HCT116 (cell line): Measurements from ENCODE around the gene TAF4B. TPM values are rescaled to one million over a fixed set of nuclear protein-coding genes. Genes with fewer than 3 reads are reported as not detected.

ENCODE experiments used
- ATAC-seq: fragments of 200-7000 bp; cut with Tn5 transposase; 2 replicates; pipeline ENCODE4 v1.9.1; 2020; ENCODE audit warnings: mild to moderate bottlenecking, moderate library complexity
- BruUV-seq: library from RNA; stranded (reverse); fragments of 400-500 nt; replicated peaks from 2 replicates; lab custom pipeline; 2021; lab: Mats Ljungman, UMichigan
- CTCF ChIA-PET: fragments of 300-600 bp; sonication (Branson Sonifier 250); formaldehyde crosslinking; loops from one replicate; lab custom pipeline; 2021; ENCODE audit warnings: antibody characterized with exemption; lab: Charles Lee
- POLR2A ChIA-PET: fragments of 300-600, 350-600 bp; sonication (Branson Sonifier 250); formaldehyde crosslinking; loops from one replicate; lab custom pipeline; 2021; ENCODE audit warnings: antibody characterized with exemption; lab: Charles Lee
- RAD21 ChIA-PET, 2 experiments: fragments of 300-600 bp; sonication (Branson Sonifier 250); formaldehyde crosslinking; loops; one replicate each; lab custom pipeline; 2023; ENCODE audit warnings: low total read pairs in 2 of 2; ENCODE audit not compliant: uncharacterized antibody in 2 of 2, unreplicated experiment in 2 of 2, low non-redundant PET in 1 of 2; lab: Charles Lee
- DNase-seq: peaks from one replicate; pipeline ENCODE4 v3.0.0-alpha.2; 2010; ENCODE audit warnings: low read depth, low spot score
- H2AFZ ChIP-seq: fragments of 200-600 bp; shearing (Covaris generic), sonication (generic); 2 replicates; pipeline ENCODE4 v1.6.1; 2017; ENCODE audit warnings: low read depth, mixed run types, mixed read lengths, antibody characterized with exemption, low read length; ENCODE audit not compliant: poor library complexity, severe bottlenecking
- H3K27ac ChIP-seq: 2 replicates; pipeline ENCODE4 v1.5.1; 2012; ENCODE audit warnings: low read depth, low read length
- H3K27me3 ChIP-seq: fragments of 200-600 bp; sonication (generic); 2 replicates; pipeline ENCODE4 v1.6.1; 2016; ENCODE audit warnings: mixed run types, low read length, mixed read lengths; ENCODE audit not compliant: insufficient read depth
- H3K36me3 ChIP-seq, 2 experiments: fragments of 200-500 bp in 1 of 2; fragments of 200-600 bp in 1 of 2; sonication (Bioruptor generic) in 1 of 2; sonication (generic) in 1 of 2; 2 replicates each; pipeline versions ENCODE4 v1.5.1 to v1.6.1; 2014 to 2016; ENCODE audit warnings: low read length in 2 of 2, inconsistent platforms in 1 of 2, mixed read lengths in 1 of 2, mixed run types in 1 of 2; ENCODE audit not compliant: insufficient read depth in 2 of 2, control insufficient read depth in 1 of 2
- H3K4me1 ChIP-seq, 2 experiments: fragments of 200-600 bp in 1 of 2; sonication (generic) in 1 of 2; 2 replicates each; pipeline versions ENCODE4 v1.5.1 to v1.6.1; 2012 to 2017; ENCODE audit warnings: low read length in 2 of 2, inconsistent platforms in 1 of 2, mild to moderate bottlenecking in 1 of 2, mixed read lengths in 1 of 2, mixed run types in 1 of 2, moderate library complexity in 1 of 2; ENCODE audit not compliant: insufficient read depth in 2 of 2, control insufficient read depth in 1 of 2
- H3K4me2 ChIP-seq: fragments of 200-600 bp; sonication (generic); 2 replicates; pipeline ENCODE4 v1.6.1; 2017; ENCODE audit warnings: mixed run types, low read length, mixed read lengths
- H3K4me3 ChIP-seq, 2 experiments: fragments of 200-600 bp in 1 of 2; sonication (generic) in 1 of 2; replicated peaks in 1 of 2; 2 replicates each; pipeline ENCODE4 v1.5.1; 2011 to 2016; ENCODE audit warnings: low read length in 2 of 2, control low read depth in 1 of 2, low read depth in 1 of 2, mild to moderate bottlenecking in 1 of 2, mixed read lengths in 1 of 2, mixed run types in 1 of 2
- H3K79me2 ChIP-seq: fragments of 200-600 bp; sonication (generic); 2 replicates; pipeline ENCODE4 v1.6.1; 2017; ENCODE audit warnings: mild to moderate bottlenecking, mixed run types, low read length, moderate library complexity, mixed read lengths; ENCODE audit not compliant: insufficient read depth
- H3K9ac ChIP-seq: fragments of 200-600 bp; sonication (generic); 2 replicates; pipeline ENCODE4 v1.6.1; 2016; ENCODE audit warnings: low read length, mixed read lengths
- H3K9me2 ChIP-seq: fragments of 200-600 bp; sonication (generic), shearing (Covaris generic); 2 replicates; pipeline ENCODE4 v1.6.1; 2017; ENCODE audit warnings: mixed run types, mild to moderate bottlenecking, moderate library complexity; ENCODE audit not compliant: insufficient read depth
- H3K9me3 ChIP-seq, 2 experiments: fragments of 200-500 bp in 1 of 2; fragments of 200-600 bp in 1 of 2; sonication (Bioruptor generic) in 1 of 2; sonication (generic) in 1 of 2; 2 replicates each; pipeline ENCODE4 v1.6.1; 2014 to 2017; ENCODE audit warnings: low read length in 2 of 2, mixed read lengths in 2 of 2, inconsistent platforms in 1 of 2, low read depth in 1 of 2, mild to moderate bottlenecking in 1 of 2, mixed run types in 1 of 2, moderate library complexity in 1 of 2; ENCODE audit not compliant: control insufficient read depth in 1 of 2, insufficient read depth in 1 of 2
- H4K20me1 ChIP-seq: fragments of 200-600 bp; sonication (generic), shearing (Covaris generic); 2 replicates; pipeline ENCODE4 v1.6.1; 2017; ENCODE audit warnings: mixed run types, mild to moderate bottlenecking, moderate library complexity; ENCODE audit not compliant: insufficient read depth
- ATF3 ChIP-seq: IDR thresholded peaks from 2 replicates; pipeline ENCODE4 v1.6.1; 2012
- CBX3 ChIP-seq: IDR thresholded peaks from 2 replicates; pipeline ENCODE4 v1.6.1; 2012; ENCODE audit warnings: low read depth
- CEBPB ChIP-seq: IDR thresholded peaks from 2 replicates; pipeline ENCODE4 v1.6.1; 2012; ENCODE audit warnings: low read depth
- EZH2 ChIP-seq: fragments of 200-600 bp; sonication (generic); IDR thresholded peaks from 2 replicates; pipeline ENCODE4 v1.6.1; 2017; ENCODE audit warnings: antibody characterized with exemption, mixed run types
- JUND ChIP-seq: IDR thresholded peaks from 2 replicates; pipeline ENCODE4 v1.6.1; 2012
- POLR2A ChIP-seq: IDR thresholded peaks from 2 replicates; pipeline ENCODE4 v1.7.0; 2011; ENCODE audit warnings: borderline replicate concordance; ENCODE audit not compliant: insufficient read depth, insufficient read length; ENCODE audit errors: extremely low read depth
- RAD21 ChIP-seq: IDR thresholded peaks from 2 replicates; pipeline ENCODE4 v1.6.1; 2012; ENCODE audit warnings: low read depth, mild to moderate bottlenecking
- REST ChIP-seq: IDR thresholded peaks from 2 replicates; pipeline ENCODE4 v1.6.1; 2012; ENCODE audit warnings: low read depth
- SRF ChIP-seq: IDR thresholded peaks from 2 replicates; pipeline ENCODE4 v1.6.1; 2012; ENCODE audit warnings: low read depth
- TCF7L2 ChIP-seq: IDR thresholded peaks from 2 replicates; pipeline ENCODE4 v1.7.0; 2011; ENCODE audit warnings: borderline replicate concordance, inconsistent platforms; ENCODE audit not compliant: insufficient read depth, insufficient read length; ENCODE audit errors: extremely low read depth
- YY1 ChIP-seq: IDR thresholded peaks from 2 replicates; pipeline ENCODE4 v1.6.1; 2011; ENCODE audit warnings: low read length, low read depth, moderate library complexity, mild to moderate bottlenecking; ENCODE audit not compliant: insufficient replicate concordance; ENCODE audit errors: extremely low read depth
- ZFX ChIP-seq: fragments of 450-650 bp; IDR thresholded peaks from 2 replicates; pipeline ENCODE4 v1.6.1; 2017
- ZNF274 ChIP-seq: fragments of 200-500 bp; sonication (Bioruptor generic); IDR thresholded peaks from 2 replicates; pipeline ENCODE4 v1.6.1; 2014; ENCODE audit warnings: mild to moderate bottlenecking, low read depth, low read length, inconsistent platforms
- intact Hi-C: fragments of 100-400 bp; cut with micrococcal nuclease; formaldehyde crosslinking; loops from 2 replicates; pipeline ENCODE4 v1.10.0; 2022
- total RNA-seq: library from RNA; stranded (reverse); gene quantifications from one replicate; pipeline ENCODE4 v1.2.1, GENCODE V29; 2021; ENCODE audit not compliant: unreplicated experiment

TAF4B gene
- total RNA-seq, 1 experiment from 2014 or later = 17.8 TPM

- H3K4me3 ChIP-seq = no peak overlapping the region
- H3K4me2 ChIP-seq = no peak overlapping the region
- no peaks in the 10 kb centered on the region for H3K79me2 ChIP-seq
- H3K9me3 ChIP-seq = no peaks in the 10 kb centered on the region
- RAD21 ChIA-PET = no interaction called here
- H2AFZ ChIP-seq = no peak overlapping the region
- ATAC-seq (no peak), DNase-seq (no peak)
- H3K9ac ChIP-seq = no peak overlapping the region
- POLR2A ChIA-PET = no interaction called here
- H3K4me1 ChIP-seq = no peaks in the 10 kb centered on the region
- no peaks in the 10 kb centered on the region for H3K27me3 ChIP-seq
- BruUV-seq = no TSS peak
- TF ChIP-seq JUND (no peak), POLR2A (no peak), SRF (no peak), EZH2 (no peak), CBX3 (no peak), ZNF274 (no peak), ATF3 (no peak), RAD21 (no peak), YY1 (no peak), TCF7L2 (no peak), REST (no peak), ZFX (no peak), CEBPB (no peak)
- no peaks in the 10 kb centered on the region for H3K36me3 ChIP-seq
- no peaks in the 10 kb centered on the region for H4K20me1 ChIP-seq
- intact Hi-C loops = no loop called here
- H3K9me2 ChIP-seq = no peaks in the 10 kb centered on the region
- CTCF ChIA-PET = no interaction called here
- H3K27ac ChIP-seq = no peak overlapping the region
Measured at GRCh38 chr18:26356045-26356785, 130.0 kb downstream of the TAF4B start.
